ENCODE data around the gene STAG2.

Gene STAG2

GRCh38 chrX:123973921-123974320 lies 12.4 kb downstream of the STAG2 start:
- H3K4me3 ChIP-seq (ENCODE audit: low read depth, low read length), result no peak overlapping the region

GRCh38 chrX:123975180-123975579 lies 13.7 kb downstream of the STAG2 start:
- H3K4me3 ChIP-seq (ENCODE audit: low read depth, low read length), result no peak overlapping the region

- no peak overlapping the region for H3K4me3 ChIP-seq (ENCODE audit: low read depth, low read length)
Measured at GRCh38 chrX:123976706-123977316, 15.3 kb downstream of the STAG2 start.

GRCh38 chrX:123983240-123983639 lies 21.7 kb downstream of the STAG2 start:
- no peak overlapping the region for H3K4me3 ChIP-seq (ENCODE audit: low read depth, low read length)

- no peak overlapping the region for H3K4me3 ChIP-seq (ENCODE audit: low read depth, low read length)
Measured at GRCh38 chrX:123986377-123986776, 24.9 kb downstream of the STAG2 start.

GRCh38 chrX:123988423-123989111 lies 27.1 kb downstream of the STAG2 start:
- H3K4me3 ChIP-seq (ENCODE audit: low read depth, low read length), result no peak overlapping the region

GRCh38 chrX:123989235-123989634 lies 27.7 kb downstream of the STAG2 start:
- H3K4me3 ChIP-seq (ENCODE audit: low read depth, low read length), result no peak overlapping the region

GRCh38 chrX:123990169-123990568 lies 28.7 kb downstream of the STAG2 start:
- no peak overlapping the region for H3K4me3 ChIP-seq (ENCODE audit: low read depth, low read length)

- H3K4me3 ChIP-seq (ENCODE audit: low read depth, low read length), result no peak overlapping the region
Measured at GRCh38 chrX:123990602-123991001, 29.1 kb downstream of the STAG2 start.

- no peak overlapping the region for H3K4me3 ChIP-seq (ENCODE audit: low read depth, low read length)
Measured at GRCh38 chrX:123993326-123993725, 31.8 kb downstream of the STAG2 start.

- H3K4me3 ChIP-seq (ENCODE audit: low read depth, low read length), result no peak overlapping the region
Measured at GRCh38 chrX:123993904-123994635, 32.6 kb downstream of the STAG2 start.

GRCh38 chrX:123994730-123995129 lies 33.2 kb downstream of the STAG2 start:
- H3K4me3 ChIP-seq (ENCODE audit: low read depth, low read length), result no peak overlapping the region

GRCh38 chrX:124001581-124001980 lies 40.1 kb downstream of the STAG2 start:
- H3K4me3 ChIP-seq (ENCODE audit: low read depth, low read length), result no peak overlapping the region

GRCh38 chrX:124005228-124005627 lies 43.7 kb downstream of the STAG2 start:
- H3K4me3 ChIP-seq (ENCODE audit: low read depth, low read length), result no peak overlapping the region

- H3K4me3 ChIP-seq (ENCODE audit: low read depth, low read length), result no peak overlapping the region
Measured at GRCh38 chrX:124010157-124010556, 48.7 kb downstream of the STAG2 start.

GRCh38 chrX:124010566-124010965 lies 49.1 kb downstream of the STAG2 start:
- H3K4me3 ChIP-seq (ENCODE audit: low read depth, low read length), result no peak overlapping the region

- no peak overlapping the region for H3K4me3 ChIP-seq (ENCODE audit: low read depth, low read length)
Measured at GRCh38 chrX:124015721-124016120, 54.2 kb downstream of the STAG2 start.

GRCh38 chrX:124016825-124017224 lies 55.3 kb downstream of the STAG2 start:
- no peak overlapping the region for H3K4me3 ChIP-seq (ENCODE audit: low read depth, low read length)

GRCh38 chrX:124018023-124018422 lies 56.5 kb downstream of the STAG2 start:
- no peak overlapping the region for H3K4me3 ChIP-seq (ENCODE audit: low read depth, low read length)

GRCh38 chrX:124023838-124024238 lies 62.3 kb downstream of the STAG2 start:
- H3K4me3 ChIP-seq (ENCODE audit: low read depth, low read length), result no peak overlapping the region

- no peak overlapping the region for H3K4me3 ChIP-seq (ENCODE audit: low read depth, low read length)
Measured at GRCh38 chrX:124026529-124026928, 65.0 kb downstream of the STAG2 start.

GRCh38 chrX:124028182-124028581 lies 66.7 kb downstream of the STAG2 start:
- H3K4me3 ChIP-seq (ENCODE audit: low read depth, low read length), result no peak overlapping the region
